Measurements from ENCODE around the gene KCNQ1. TPM values are rescaled to one million over a fixed set of nuclear protein-coding genes. Genes with fewer than 3 reads are reported as not detected.

Gene KCNQ1
- total and polyA plus RNA-seq, 9 donors, result 1.4 to 17.2 (median 3.8) TPM

GRCh38 chr11:2687223-2687530 lies 242.4 kb downstream of the KCNQ1 start:
- DNase-seq, result peak in 4 of 5 donors; percentile 6 to 19 (median 12)
- TF ChIP-seq, protein P1, sequence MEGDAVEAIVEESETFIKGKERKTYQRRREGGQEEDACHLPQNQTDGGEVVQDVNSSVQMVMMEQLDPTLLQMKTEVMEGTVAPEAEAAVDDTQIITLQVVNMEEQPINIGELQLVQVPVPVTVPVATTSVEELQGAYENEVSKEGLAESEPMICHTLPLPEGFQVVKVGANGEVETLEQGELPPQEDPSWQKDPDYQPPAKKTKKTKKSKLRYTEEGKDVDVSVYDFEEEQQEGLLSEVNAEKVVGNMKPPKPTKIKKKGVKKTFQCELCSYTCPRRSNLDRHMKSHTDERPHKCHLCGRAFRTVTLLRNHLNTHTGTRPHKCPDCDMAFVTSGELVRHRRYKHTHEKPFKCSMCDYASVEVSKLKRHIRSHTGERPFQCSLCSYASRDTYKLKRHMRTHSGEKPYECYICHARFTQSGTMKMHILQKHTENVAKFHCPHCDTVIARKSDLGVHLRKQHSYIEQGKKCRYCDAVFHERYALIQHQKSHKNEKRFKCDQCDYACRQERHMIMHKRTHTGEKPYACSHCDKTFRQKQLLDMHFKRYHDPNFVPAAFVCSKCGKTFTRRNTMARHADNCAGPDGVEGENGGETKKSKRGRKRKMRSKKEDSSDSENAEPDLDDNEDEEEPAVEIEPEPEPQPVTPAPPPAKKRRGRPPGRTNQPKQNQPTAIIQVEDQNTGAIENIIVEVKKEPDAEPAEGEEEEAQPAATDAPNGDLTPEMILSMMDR (IDR thresholded peaks at IDR 0.05), result no peak
- H3K27me3 ChIP-seq, result no peaks in the 10 kb centered on the region
- no peaks in the 10 kb centered on the region for H3K36me3 ChIP-seq
- H3K9me3 ChIP-seq, result no peaks in the 10 kb centered on the region
- intact Hi-C loops (cut with DNase I), result loop anchor here in 1 of 4 donors (10.0 kb wide), 1 partner anchor 198 kb away; the partner anchor contains the start of gene CDKN1C
- 60 to 100% (median 83%) methylated on average over 1 of the region's 1 CpG for WGBS, 3 donors
- H3K4me3 ChIP-seq, result no peak overlapping the region
- H3K4me1 ChIP-seq (ENCODE audit: insufficient read depth), result peaks cover 41% of the 10 kb centered on the region
- H3K27ac ChIP-seq, result no peak overlapping the region

DNA sequence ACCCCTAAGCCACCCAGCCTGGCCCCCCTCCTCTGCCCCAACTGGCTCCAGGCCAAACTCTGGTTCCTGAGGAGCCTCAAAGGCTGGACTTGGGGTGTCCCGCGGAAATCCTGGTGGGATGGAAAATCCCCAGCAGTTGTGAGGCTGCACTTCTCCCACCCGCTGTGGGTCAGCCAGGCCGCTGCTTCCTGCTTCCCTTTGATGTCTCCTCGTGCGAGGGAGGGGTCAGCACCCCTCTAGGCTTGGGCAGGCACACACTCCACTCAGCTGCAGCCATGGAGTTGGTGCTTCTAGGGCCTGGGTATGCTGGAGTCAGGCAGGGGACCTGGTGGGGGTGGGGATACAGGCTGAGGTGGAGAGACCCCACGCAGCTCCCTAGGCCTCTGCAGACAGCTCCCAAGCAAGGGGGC lies 243.0 kb downstream of the KCNQ1 start:
- peak; percentile 41 to 58 (median 48) for DNase-seq
- H3K4me1 ChIP-seq (ENCODE audit: insufficient read depth), result peaks cover 42% of the 10 kb centered on the region
- 44 to 60% (median 60%) methylated on average over 3 to 7 of the region's 7 CpGs for WGBS, 3 donors
- TF ChIP-seq, protein P1 (IDR thresholded peaks at IDR 0.05), result no peak
- TF ChIP-seq POLR2A (IDR thresholded peaks at IDR 0.05), result no peak
- TF ChIP-seq EP300 (IDR thresholded peaks at IDR 0.05), result no peak
- H3K27ac ChIP-seq, result no peak overlapping the region
- H3K9me3 ChIP-seq, result no peaks in the 10 kb centered on the region
- no peaks in the 10 kb centered on the region for H3K27me3 ChIP-seq
- H3K36me3 ChIP-seq, result no peaks in the 10 kb centered on the region
- intact Hi-C loops (cut with DNase I), result loop anchor here in 1 of 4 donors (10.0 kb wide), 1 partner anchor 197 kb away; the partner anchor contains the start of gene CDKN1C
- no peak overlapping the region for H3K4me3 ChIP-seq

GRCh38 chr11:2688381-2689231 lies 243.8 kb downstream of the KCNQ1 start:
- WGBS, 3 donors, result 77% methylated on average over 6 of the region's 6 CpGs

More at GRCh38 chr11:2688381-2689231, 243.8 kb downstream of the KCNQ1 start:
- Histone ChIP-seq H3K4me3 (no peak overlapping the region), H3K27ac (peak overlapping the region in 1 of 2 donors; percentile 38), H3K27me3 (no peaks in the 10 kb centered on the region), H3K4me1 (ENCODE audit: insufficient read depth) (peaks cover 45% of the 10 kb centered on the region), H3K36me3 (no peaks in the 10 kb centered on the region), H3K9me3 (no peaks in the 10 kb centered on the region)
- TF ChIP-seq EP300 (IDR thresholded peaks at IDR 0.05) (no peak), POLR2A (IDR thresholded peaks at IDR 0.05) (no peak)
- TF ChIP-seq, protein P1 (IDR thresholded peaks at IDR 0.05), result no peak
- intact Hi-C loops (cut with DNase I), result loop anchor here in 1 of 4 donors (10.0 kb wide), 1 partner anchor 196 kb away; the partner anchor contains the start of gene CDKN1C
- peak; percentile 10 to 34 (median 21) for DNase-seq
